ENCODE data around the gene HECA. TPM values are rescaled to one million over a fixed set of nuclear protein-coding genes. Genes with fewer than 3 reads are reported as not detected.
"Not testable (repeated sequence)": the region's sequence is repeated elsewhere in the genome, so short reads cannot be mapped to it uniquely, and the experiment has no call there.

Gene HECA
- total RNA-seq, 4 donors from 2014 or later = 36.1 to 70.1 (median 46.9) TPM

- Histone ChIP-seq H3K27me3 (no peaks in the 10 kb centered on the region), H3K4me3 (no peak overlapping the region), H3K36me3 (no peaks in the 10 kb centered on the region), H3K27ac (no peak overlapping the region), H3K4me1 (peaks cover 0 to 63% (median 0%) of the 10 kb centered on the region in 3 donors), H3K9me3 (no peaks in the 10 kb centered on the region)
- TF ChIP-seq EP300 (IDR thresholded peaks at IDR 0.05) (no peak), POLR2AphosphoS5 (IDR thresholded peaks at IDR 0.05) (no peak), POLR2A (IDR thresholded peaks at IDR 0.05) (no peak), CTCF (IDR thresholded peaks at IDR 0.05) (no peak)
- 70 to 90% methylated on average over 4 to 5 of the region's 5 CpGs for WGBS, 2 donors (ENCODE audit: low coverage in 1 of 2)
- ATAC-seq = no peak
Observed at GRCh38 chr6:139156102-139156501, 21.2 kb downstream of the HECA start.

GRCh38 chr6:139156551-139156950 is 21.7 kb downstream of the HECA start:
- 87 to 90% methylated on average over 3 of the region's 4 CpGs for WGBS, 2 donors (ENCODE audit: low coverage in 1 of 2)
- no peak for ATAC-seq
- no peaks in the 10 kb centered on the region for H3K36me3 ChIP-seq
- H3K4me3 ChIP-seq = no peak overlapping the region
- no peak for TF ChIP-seq EP300 (IDR thresholded peaks at IDR 0.05)
- no peak for TF ChIP-seq POLR2A (IDR thresholded peaks at IDR 0.05)
- no peak for TF ChIP-seq POLR2AphosphoS5 (IDR thresholded peaks at IDR 0.05)
- no peak for TF ChIP-seq CTCF (IDR thresholded peaks at IDR 0.05)
- no peaks in the 10 kb centered on the region for H3K9me3 ChIP-seq
- H3K27ac ChIP-seq = no peak overlapping the region
- no peaks in the 10 kb centered on the region for H3K27me3 ChIP-seq
- H3K4me1 ChIP-seq = peaks cover 0 to 63% (median 0%) of the 10 kb centered on the region in 3 donors

GRCh38 chr6:139157086-139157485 is 22.2 kb downstream of the HECA start:
- H3K4me1 ChIP-seq = peaks cover 0 to 63% (median 0%) of the 10 kb centered on the region in 3 donors
- not testable (repeated sequence) for H3K36me3 ChIP-seq, H3K4me3 ChIP-seq, H3K27ac ChIP-seq, H3K9me3 ChIP-seq, H3K27me3 ChIP-seq, ATAC-seq
- 75 to 76% methylated on average over 2 to 5 of the region's 5 CpGs for WGBS, 2 donors (ENCODE audit: low coverage in 1 of 2)

- H3K9me3 ChIP-seq = no peaks in the 10 kb centered on the region
- no peak overlapping the region for H3K27ac ChIP-seq
- no peak overlapping the region for H3K4me3 ChIP-seq
- TF ChIP-seq EP300 (IDR thresholded peaks at IDR 0.05) (no peak), POLR2A (IDR thresholded peaks at IDR 0.05) (no peak), CTCF (IDR thresholded peaks at IDR 0.05) (no peak), POLR2AphosphoS5 (IDR thresholded peaks at IDR 0.05) (no peak)
- H3K4me1 ChIP-seq = peaks cover 0 to 56% (median 0%) of the 10 kb centered on the region in 3 donors
- H3K36me3 ChIP-seq = no peaks in the 10 kb centered on the region
- no peaks in the 10 kb centered on the region for H3K27me3 ChIP-seq
- ATAC-seq = no peak
- WGBS, 2 donors (ENCODE audit: low coverage in 1 of 2) = 91 to 97% methylated on average over 3 to 4 of the region's 4 CpGs
Observed at GRCh38 chr6:139159016-139159415, 24.1 kb downstream of the HECA start.

GRCh38 chr6:139161169-139161568 is 26.3 kb downstream of the HECA start:
- no peak for TF ChIP-seq EP300 (IDR thresholded peaks at IDR 0.05)
- TF ChIP-seq CTCF (IDR thresholded peaks at IDR 0.05) = no peak
- TF ChIP-seq POLR2AphosphoS5 (IDR thresholded peaks at IDR 0.05) = no peak
- no peak for TF ChIP-seq POLR2A (IDR thresholded peaks at IDR 0.05)
- ATAC-seq = no peak
- WGBS, 2 donors (ENCODE audit: low coverage in 1 of 2) = 88% methylated on average over 1 of the region's 1 CpG; no CpG with 5 or more reads in 1 of the 2 donors

More at GRCh38 chr6:139161169-139161568, 26.3 kb downstream of the HECA start:
- H3K4me3 ChIP-seq = no peak overlapping the region
- H3K27me3 ChIP-seq = no peaks in the 10 kb centered on the region
- peaks cover 0 to 54% (median 0%) of the 10 kb centered on the region in 3 donors for H3K4me1 ChIP-seq
- peaks cover 0 to 4% of the 10 kb centered on the region in 2 donors for H3K36me3 ChIP-seq
- no peaks in the 10 kb centered on the region for H3K9me3 ChIP-seq
- H3K27ac ChIP-seq = no peak overlapping the region
